A204.1 (cell line): ENCODE measurements around the gene MAL.

Experiments
- FAIRE-seq: peaks from 2 replicates; lab custom pipeline; 2012; peaks lifted over from hg19 to GRCh38; lab: Jason Lieb, UNC

Gene MAL

GRCh38 chr2:95049961-95050360 lies 24.5 kb downstream of the MAL start:
- FAIRE-seq, result no peak

GRCh38 chr2:95050385-95051300 lies 25.1 kb downstream of the MAL start:
- FAIRE-seq, result no peak

GRCh38 chr2:95051626-95052025 lies 26.1 kb downstream of the MAL start:
- FAIRE-seq, result no peak

GRCh38 chr2:95052307-95052706 lies 26.8 kb downstream of the MAL start:
- no peak for FAIRE-seq

GRCh38 chr2:95052804-95053479 lies 27.4 kb downstream of the MAL start:
- no peak for FAIRE-seq

GRCh38 chr2:95053543-95053942 lies 28.0 kb downstream of the MAL start:
- no peak for FAIRE-seq

GRCh38 chr2:95054016-95054415 lies 28.5 kb downstream of the MAL start:
- FAIRE-seq, result no peak

GRCh38 chr2:95055262-95055661 lies 29.8 kb downstream of the MAL start:
- FAIRE-seq, result no peak

GRCh38 chr2:95056044-95056443 lies 30.5 kb downstream of the MAL start:
- no peak for FAIRE-seq

- FAIRE-seq, result no peak
These were observed 31.3 kb downstream of the MAL start for GRCh38 chr2:95056461-95057459.

GRCh38 chr2:95057535-95058370 lies 32.2 kb downstream of the MAL start:
- no peak for FAIRE-seq

GRCh38 chr2:95058466-95058988 lies 33.0 kb downstream of the MAL start:
- no peak for FAIRE-seq

GRCh38 chr2:95058989-95059641 lies 33.6 kb downstream of the MAL start:
- no peak for FAIRE-seq

- no peak for FAIRE-seq
These were observed 34.3 kb downstream of the MAL start for GRCh38 chr2:95059656-95060370.

GRCh38 chr2:95060446-95061118 lies 35.1 kb downstream of the MAL start:
- FAIRE-seq, result no peak

GRCh38 chr2:95061119-95061512 lies 35.6 kb downstream of the MAL start:
- no peak for FAIRE-seq

GRCh38 chr2:95061601-95062183 lies 36.2 kb downstream of the MAL start:
- no peak for FAIRE-seq

- no peak for FAIRE-seq
These were observed 37.0 kb downstream of the MAL start for GRCh38 chr2:95062242-95063085.
